GM18867 (cell line): ENCODE data around the gene ID3.
"Not testable (repeated sequence)": the region's sequence is repeated elsewhere in the genome, so short reads cannot be mapped to it uniquely, and the experiment has no call there.

Experiments
- ATAC-seq: cut with Tn5 transposase; IDR thresholded peaks from one replicate; pipeline ENCODE4 v1.9.1; 2021; ENCODE audit warnings: mild to moderate bottlenecking, moderate library complexity; ENCODE audit not compliant: unreplicated experiment

The ID3 gene

GRCh38 chr1:23553231-23554126 is 5.8 kb downstream of the ID3 start:
- ATAC-seq = no peak

- no peak for ATAC-seq
Measured at GRCh38 chr1:23551849-23552248, 7.5 kb downstream of the ID3 start.

GRCh38 chr1:23548704-23549143 is 10.6 kb downstream of the ID3 start:
- ATAC-seq = no peak

GRCh38 chr1:23546897-23547584 is 12.3 kb downstream of the ID3 start:
- no peak for ATAC-seq

GRCh38 chr1:23545851-23546250 is 13.4 kb downstream of the ID3 start:
- ATAC-seq = no peak

- no peak for ATAC-seq
Measured at GRCh38 chr1:23544444-23545389, 14.6 kb downstream of the ID3 start.

- ATAC-seq = no peak
Measured at GRCh38 chr1:23543707-23544443, 15.4 kb downstream of the ID3 start.

- ATAC-seq = not testable (repeated sequence)
Measured at GRCh38 chr1:23542940-23543339, 16.4 kb downstream of the ID3 start.

- ATAC-seq = peak; percentile 81
Measured at GRCh38 chr1:23539698-23540266, 19.5 kb downstream of the ID3 start.

GRCh38 chr1:23537296-23537973 is 21.9 kb downstream of the ID3 start:
- no peak for ATAC-seq

- no peak for ATAC-seq
Measured at GRCh38 chr1:23533246-23534023, 25.9 kb downstream of the ID3 start.

GRCh38 chr1:23531562-23532094 is 27.7 kb downstream of the ID3 start:
- no peak for ATAC-seq

- ATAC-seq = peak; percentile 58
Measured at GRCh38 chr1:23530747-23531561, 28.3 kb downstream of the ID3 start, which contains the start of gene E2F2. TSS of gene E2F2 (minus strand) at chr1:23531233. CDS start at chr1:23530793, 440 bp downstream.

- ATAC-seq = peak; percentile 2
Measured at GRCh38 chr1:23530087-23530746, 29.1 kb downstream of the ID3 start.

- ATAC-seq = no peak
Measured at GRCh38 chr1:23529146-23530086, 29.9 kb downstream of the ID3 start.
